Hepatocyte (in vitro differentiated cells): ENCODE results near the gene SIDT2. TPM values are rescaled to one million over a fixed set of nuclear protein-coding genes. Genes with fewer than 3 reads are reported as not detected.
"Not testable (repeated sequence)": the region's sequence is repeated elsewhere in the genome, so short reads cannot be mapped to it uniquely, and the experiment has no call there.

Experiments used
- DNase-seq: peaks from one replicate; pipeline ENCODE4 v3.0.0-alpha.2; 2016; ENCODE audit warnings: low spot score
- H2AFZ ChIP-seq: fragments of 200-600 bp; sonication (generic); 2 replicates; pipeline ENCODE4 v1.6.0; 2016; ENCODE audit warnings: antibody characterized with exemption, mild to moderate bottlenecking
- H3K27ac ChIP-seq: fragments of 200-600 bp; sonication (generic); 2 replicates; pipeline ENCODE4 v1.5.1; 2016; ENCODE audit warnings: mild to moderate bottlenecking
- H3K27me3 ChIP-seq: fragments of 200-600 bp; sonication (generic); 2 replicates; pipeline ENCODE4 v1.6.1; 2016
- H3K36me3 ChIP-seq: fragments of 200-600 bp; sonication (generic); replicated peaks from 2 replicates; pipeline ENCODE4 v1.5.1; 2016; ENCODE audit warnings: low read depth; ENCODE audit not compliant: insufficient read depth
- H3K4me1 ChIP-seq: fragments of 200-600 bp; sonication (generic); 2 replicates; pipeline ENCODE4 v1.5.1; 2016; ENCODE audit warnings: mild to moderate bottlenecking, moderate library complexity; ENCODE audit not compliant: insufficient read depth
- H3K4me2 ChIP-seq: fragments of 200-600 bp; sonication (generic); 2 replicates; pipeline ENCODE4 v1.6.0; 2016
- H3K4me3 ChIP-seq: fragments of 200-600 bp; sonication (generic); 2 replicates; pipeline ENCODE4 v1.5.1; 2016; ENCODE audit warnings: mild to moderate bottlenecking
- H3K79me2 ChIP-seq: fragments of 200-600 bp; sonication (generic); 2 replicates; pipeline ENCODE4 v1.6.0; 2017; ENCODE audit warnings: mild to moderate bottlenecking
- H3K9me2 ChIP-seq: fragments of 200-600 bp; sonication (generic); replicated peaks from 2 replicates; pipeline ENCODE4 v1.6.0; 2017; ENCODE audit warnings: mild to moderate bottlenecking; ENCODE audit not compliant: insufficient read depth
- H3K9me3 ChIP-seq: fragments of 200-600 bp; sonication (generic); 2 replicates; pipeline ENCODE4 v1.5.1; 2016; ENCODE audit warnings: low read depth, mild to moderate bottlenecking
- H4K20me1 ChIP-seq: fragments of 200-600 bp; sonication (generic); 2 replicates; pipeline ENCODE4 v1.6.0; 2016; ENCODE audit warnings: mild to moderate bottlenecking; ENCODE audit not compliant: insufficient read depth, poor library complexity, severe bottlenecking
- EZH2 ChIP-seq: fragments of 200-600 bp; sonication (generic); IDR thresholded peaks from 2 replicates; pipeline ENCODE4 v1.6.1; 2016; ENCODE audit warnings: antibody characterized with exemption, mild to moderate bottlenecking, borderline replicate concordance
- EZH2phosphoT487 ChIP-seq: fragments of 200-600 bp; sonication (generic); IDR thresholded peaks from one replicate; pipeline ENCODE4 v1.6.1; 2018; ENCODE audit warnings: antibody characterized with exemption, mild to moderate bottlenecking, low read depth, moderate library complexity; ENCODE audit not compliant: unreplicated experiment, severe bottlenecking
- WGBS: methylation state at CpG from one replicate; pipeline ENCODE4 v1.1.6; 2016; ENCODE audit warnings: low lambda C conversion rate; ENCODE audit errors: missing lambda C conversion rate; 5-methylcytosine and 5-hydroxymethylcytosine counted together
- polyA plus RNA-seq: library from polyadenylated mRNA; unstranded; fragments of >200 nt; fragmentation: Nextera tagmentation; extraction: Ambion mirVana; gene quantifications from 2 replicates; pipeline ENCODE4 v1.2.1, GENCODE V29; 2016
- total RNA-seq: library from RNA; depleted of rRNA; stranded (reverse); fragments of >200 nt; gene quantifications from 2 replicates; pipeline ENCODE4 v1.2.3, GENCODE V29; 2014
- TF ChIP-seq, protein P1 (sequence below): fragments of 200-600 bp; sonication (generic); IDR thresholded peaks from 2 replicates; pipeline ENCODE4 v1.5.1; 2016; ENCODE audit warnings: antibody characterized with exemption, mild to moderate bottlenecking; ENCODE audit not compliant: poor library complexity

The SIDT2 gene
- total and polyA plus RNA-seq, 2 experiments from 2014 or later, result 16.7 to 27.1 TPM

DNA sequence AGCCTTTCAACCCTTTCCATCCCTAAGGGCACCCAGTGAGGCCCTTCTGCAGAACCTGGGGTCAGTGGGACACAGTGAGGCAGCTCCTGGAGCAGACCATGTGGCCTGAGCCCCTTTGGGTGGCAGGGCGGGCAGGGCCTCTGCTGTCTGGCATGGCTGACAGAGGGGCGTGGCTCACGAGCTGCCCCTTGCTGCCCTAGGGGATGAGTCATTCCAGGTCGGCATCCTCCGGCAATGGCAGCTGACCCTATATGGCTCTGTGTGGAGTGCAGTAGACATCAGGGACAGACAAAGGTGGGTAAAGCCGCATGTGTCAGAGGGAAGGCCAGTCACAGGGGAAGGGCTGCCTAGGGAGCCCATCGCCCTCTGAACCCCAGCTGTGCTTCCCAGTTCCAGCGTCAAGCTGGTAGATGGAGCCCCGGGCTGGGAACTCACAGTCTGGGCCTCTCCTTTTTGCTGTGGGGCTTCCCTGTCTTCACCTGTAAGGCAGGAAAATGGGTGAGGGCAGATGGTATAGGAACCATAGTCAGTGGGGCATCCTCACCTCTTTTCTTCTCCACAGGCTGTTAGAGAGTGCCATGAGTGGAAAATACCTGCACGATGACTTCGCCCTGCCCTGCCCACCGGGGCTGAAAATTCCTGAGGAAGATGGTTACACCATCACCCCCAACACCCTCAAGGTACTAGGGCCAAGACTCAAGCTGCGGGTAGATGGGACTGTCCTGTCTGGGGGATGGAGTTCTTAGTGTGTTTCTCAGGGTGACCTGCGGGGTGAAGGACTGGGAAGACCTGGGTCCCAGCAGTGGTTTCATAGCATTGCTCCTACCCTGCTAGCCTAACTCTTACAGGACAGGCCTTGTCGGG lies 41.1 kb upstream of the SIDT2 start:
- H3K4me2 ChIP-seq, result not testable (repeated sequence)

DNA sequence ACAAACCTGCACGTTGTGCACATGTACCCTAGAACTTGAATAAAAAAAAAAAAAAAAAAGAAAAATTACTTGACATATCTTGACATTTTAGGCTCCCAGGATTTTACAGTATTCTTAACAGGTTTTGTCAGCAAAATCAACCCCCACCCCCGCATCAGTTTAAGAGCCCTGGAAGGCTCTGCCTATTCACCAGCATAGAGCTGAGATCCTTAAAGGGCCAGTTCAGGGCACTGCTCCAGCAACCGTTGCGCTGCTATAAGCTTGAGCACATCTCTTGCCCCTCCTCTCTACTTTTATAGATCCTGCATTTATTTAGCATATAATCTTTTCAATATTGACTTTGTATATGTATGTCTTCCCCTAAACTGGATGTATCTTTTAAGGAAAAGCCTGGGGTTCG lies 35.2 kb upstream of the SIDT2 start:
- H3K9me3 ChIP-seq, result no peaks in the 10 kb centered on the region
- peak overlapping the region; percentile 95 for H3K27ac ChIP-seq
- no peaks in the 10 kb centered on the region for H3K9me2 ChIP-seq
- H3K27me3 ChIP-seq, result no peaks in the 10 kb centered on the region
- peak overlapping the region; percentile 99 for H3K4me3 ChIP-seq
- peak; percentile 72 for DNase-seq
- TF ChIP-seq, protein P1, sequence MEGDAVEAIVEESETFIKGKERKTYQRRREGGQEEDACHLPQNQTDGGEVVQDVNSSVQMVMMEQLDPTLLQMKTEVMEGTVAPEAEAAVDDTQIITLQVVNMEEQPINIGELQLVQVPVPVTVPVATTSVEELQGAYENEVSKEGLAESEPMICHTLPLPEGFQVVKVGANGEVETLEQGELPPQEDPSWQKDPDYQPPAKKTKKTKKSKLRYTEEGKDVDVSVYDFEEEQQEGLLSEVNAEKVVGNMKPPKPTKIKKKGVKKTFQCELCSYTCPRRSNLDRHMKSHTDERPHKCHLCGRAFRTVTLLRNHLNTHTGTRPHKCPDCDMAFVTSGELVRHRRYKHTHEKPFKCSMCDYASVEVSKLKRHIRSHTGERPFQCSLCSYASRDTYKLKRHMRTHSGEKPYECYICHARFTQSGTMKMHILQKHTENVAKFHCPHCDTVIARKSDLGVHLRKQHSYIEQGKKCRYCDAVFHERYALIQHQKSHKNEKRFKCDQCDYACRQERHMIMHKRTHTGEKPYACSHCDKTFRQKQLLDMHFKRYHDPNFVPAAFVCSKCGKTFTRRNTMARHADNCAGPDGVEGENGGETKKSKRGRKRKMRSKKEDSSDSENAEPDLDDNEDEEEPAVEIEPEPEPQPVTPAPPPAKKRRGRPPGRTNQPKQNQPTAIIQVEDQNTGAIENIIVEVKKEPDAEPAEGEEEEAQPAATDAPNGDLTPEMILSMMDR, result no peak
- TF ChIP-seq EZH2 (no peak), EZH2phosphoT487 (no peak)
- H3K4me2 ChIP-seq, result peak overlapping the region; percentile 98
- H3K36me3 ChIP-seq, result no peaks in the 10 kb centered on the region
- WGBS, result 14% methylated on average over 5 of the region's 5 CpGs
- H4K20me1 ChIP-seq, result peaks cover 38% of the 10 kb centered on the region
- peaks cover 18% of the 10 kb centered on the region for H3K4me1 ChIP-seq
- peaks cover 42% of the 10 kb centered on the region for H3K79me2 ChIP-seq
- peak overlapping the region; percentile 98 for H2AFZ ChIP-seq

More for the DNA sequence above, 41.1 kb upstream of the SIDT2 start:
- H3K36me3 ChIP-seq, DNase-seq, H3K9me2 ChIP-seq, H3K79me2 ChIP-seq, H3K27ac ChIP-seq, H3K4me3 ChIP-seq, H3K4me1 ChIP-seq, H2AFZ ChIP-seq, H3K27me3 ChIP-seq, H3K9me3 ChIP-seq, H4K20me1 ChIP-seq: not testable (repeated sequence)
- WGBS, result no CpG with 5 or more reads among the region's 15 CpGs

DNA sequence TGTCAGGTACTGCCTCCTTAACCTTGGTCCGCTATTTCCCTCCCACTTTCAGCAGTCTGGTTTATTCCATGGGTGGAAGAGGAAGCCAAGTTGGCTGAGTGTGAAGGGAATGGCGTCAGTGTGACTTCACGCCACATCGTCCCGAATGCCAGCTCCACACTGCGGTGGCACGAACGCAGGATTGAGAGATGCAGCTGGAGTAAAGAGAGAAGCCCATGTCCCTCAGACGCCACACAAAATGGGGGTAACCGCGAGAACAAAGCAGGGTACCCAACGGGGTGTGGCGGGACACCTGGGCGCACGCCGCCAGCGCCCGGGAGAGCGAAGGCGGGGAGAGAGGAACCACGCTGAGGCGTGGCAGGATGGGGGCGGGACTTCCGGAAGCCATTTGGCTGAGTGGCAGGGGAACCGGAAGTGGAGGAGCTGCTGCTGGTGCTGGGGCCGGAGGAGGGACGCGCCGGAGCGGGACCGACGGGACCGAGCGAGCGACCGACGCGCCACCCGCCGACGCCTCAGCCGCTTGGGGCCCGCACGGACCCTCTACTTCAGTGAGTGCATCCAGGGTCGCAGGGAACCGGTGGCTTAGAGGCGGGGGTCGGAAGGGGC lies 34.6 kb upstream of the SIDT2 start, which contains the start of gene PAFAH1B2:
Gene PAFAH1B2, plus strand, starts transcription at position 417 of the 606 bp plus-strand sequence. CDS start 8,161 bp downstream, outside the sequence.
- peaks cover 18% of the 10 kb centered on the region for H3K4me1 ChIP-seq
- peak within 1 kb of the TSS; percentile 95 for H3K27ac ChIP-seq
- peak within 1 kb of the TSS; percentile 98 for H3K4me2 ChIP-seq
- H2AFZ ChIP-seq, result peak within 1 kb of the TSS; percentile 98
- no peaks in the 10 kb centered on the region for H3K9me3 ChIP-seq
- peaks cover 44% of the 10 kb centered on the region for H4K20me1 ChIP-seq
- no peaks in the 10 kb centered on the region for H3K9me2 ChIP-seq
- H3K36me3 ChIP-seq, result no peaks in the 10 kb centered on the region
- TF ChIP-seq EZH2, result no peak
- TF ChIP-seq, protein P1, result peak; percentile 4
- no peaks in the 10 kb centered on the region for H3K27me3 ChIP-seq
- H3K79me2 ChIP-seq, result peaks cover 48% of the 10 kb centered on the region
- H3K4me3 ChIP-seq, result peak within 1 kb of the TSS; percentile 99
- under 1% methylated on average over 48 of the region's 48 CpGs for WGBS
- peak; percentile 97 for DNase-seq
